Left ventricle myocardium inferior (tissue), 1 donor: ENCODE data around the gene TPRG1. TPM values are rescaled to one million over a fixed set of nuclear protein-coding genes. Genes with fewer than 3 reads are reported as not detected.

Source experiments
- DNase-seq: peaks from one replicate; pipeline ENCODE4 v3.0.0-alpha.2; 2020
- H3K27ac ChIP-seq: fragments of 200-600 bp; replicated peaks from 2 replicates; pipeline ENCODE4 v1.8.0; 2021
- H3K27me3 ChIP-seq: fragments of 200-600 bp; 2 replicates; pipeline ENCODE4 v1.8.0; 2021; ENCODE audit warnings: low read depth
- H3K36me3 ChIP-seq: fragments of 200-600 bp; 2 replicates; pipeline ENCODE4 v1.8.0; 2021
- H3K4me1 ChIP-seq: fragments of 200-600 bp; 2 replicates; pipeline ENCODE4 v1.8.0; 2021
- H3K4me3 ChIP-seq: fragments of 200-600 bp; 2 replicates; pipeline ENCODE4 v1.8.0; 2021; ENCODE audit warnings: mild to moderate bottlenecking, moderate library complexity
- H3K9me3 ChIP-seq: fragments of 200-600 bp; replicated peaks from 2 replicates; pipeline ENCODE4 v1.8.0; 2021
- intact Hi-C: fragments of 100-400 bp; cut with micrococcal nuclease; formaldehyde crosslinking; loops from one replicate; pipeline ENCODE4 v1.11.0; 2022
- total RNA-seq: library from RNA; stranded (reverse); fragmentation: NEBNext Ultra II Directional; extraction: Animal tissue kit (Norgen Biotek cat#: 25700); gene quantifications from one replicate; pipeline ENCODE4 v1.2.1, GENCODE V29; 2021
- TF ChIP-seq, protein P1 (sequence below): fragments of 200-600 bp; IDR thresholded peaks from 2 replicates; pipeline ENCODE4 v1.8.0; 2021; ENCODE audit warnings: antibody characterized with exemption, mild to moderate bottlenecking, borderline replicate concordance
- donor health status: DM: no; HTN: yes; CAD: no; lungs with severe emphysema.

The TPRG1 gene
- total RNA-seq, 1 donor from 2014 or later: 1.5 TPM

- TF ChIP-seq, protein P1, sequence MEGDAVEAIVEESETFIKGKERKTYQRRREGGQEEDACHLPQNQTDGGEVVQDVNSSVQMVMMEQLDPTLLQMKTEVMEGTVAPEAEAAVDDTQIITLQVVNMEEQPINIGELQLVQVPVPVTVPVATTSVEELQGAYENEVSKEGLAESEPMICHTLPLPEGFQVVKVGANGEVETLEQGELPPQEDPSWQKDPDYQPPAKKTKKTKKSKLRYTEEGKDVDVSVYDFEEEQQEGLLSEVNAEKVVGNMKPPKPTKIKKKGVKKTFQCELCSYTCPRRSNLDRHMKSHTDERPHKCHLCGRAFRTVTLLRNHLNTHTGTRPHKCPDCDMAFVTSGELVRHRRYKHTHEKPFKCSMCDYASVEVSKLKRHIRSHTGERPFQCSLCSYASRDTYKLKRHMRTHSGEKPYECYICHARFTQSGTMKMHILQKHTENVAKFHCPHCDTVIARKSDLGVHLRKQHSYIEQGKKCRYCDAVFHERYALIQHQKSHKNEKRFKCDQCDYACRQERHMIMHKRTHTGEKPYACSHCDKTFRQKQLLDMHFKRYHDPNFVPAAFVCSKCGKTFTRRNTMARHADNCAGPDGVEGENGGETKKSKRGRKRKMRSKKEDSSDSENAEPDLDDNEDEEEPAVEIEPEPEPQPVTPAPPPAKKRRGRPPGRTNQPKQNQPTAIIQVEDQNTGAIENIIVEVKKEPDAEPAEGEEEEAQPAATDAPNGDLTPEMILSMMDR: no peak
- H3K4me1 ChIP-seq: no peaks in the 10 kb centered on the region
- DNase-seq: no peak
- H3K9me3 ChIP-seq: no peaks in the 10 kb centered on the region
- no peak overlapping the region for H3K4me3 ChIP-seq
- no peak overlapping the region for H3K27ac ChIP-seq
- H3K36me3 ChIP-seq: no peaks in the 10 kb centered on the region
- intact Hi-C loops: no loop called here
- no peaks in the 10 kb centered on the region for H3K27me3 ChIP-seq
Observed at GRCh38 chr3:189308608-189309007, 136.8 kb downstream of the TPRG1 start.

GRCh38 chr3:189309400-189309975 lies 137.7 kb downstream of the TPRG1 start:
- no peaks in the 10 kb centered on the region for H3K9me3 ChIP-seq
- no peak for DNase-seq
- H3K27me3 ChIP-seq: no peaks in the 10 kb centered on the region
- no peak overlapping the region for H3K27ac ChIP-seq
- no peaks in the 10 kb centered on the region for H3K4me1 ChIP-seq
- no peak overlapping the region for H3K4me3 ChIP-seq
- intact Hi-C loops: no loop called here
- H3K36me3 ChIP-seq: no peaks in the 10 kb centered on the region
- TF ChIP-seq, protein P1: no peak

DNA sequence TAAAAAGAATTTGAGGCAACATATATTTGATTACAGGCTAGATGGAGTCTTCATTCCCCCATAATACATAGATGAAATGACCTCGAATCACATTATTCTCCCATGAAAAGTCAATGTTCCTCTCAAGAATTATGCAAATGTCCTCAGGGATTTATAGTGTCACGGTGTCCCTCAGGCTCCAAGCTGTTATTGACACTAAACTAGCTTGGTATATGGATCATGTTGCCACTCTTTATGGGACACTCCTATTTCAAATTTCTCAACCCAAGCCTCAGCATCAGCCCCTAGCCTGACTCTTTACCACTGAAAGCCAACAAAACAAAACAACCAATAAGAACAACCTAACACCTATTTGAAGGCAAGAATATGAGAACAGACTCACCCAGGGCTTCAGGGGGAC lies 139.8 kb downstream of the TPRG1 start:
- Histone ChIP-seq H3K27ac (no peak overlapping the region), H3K36me3 (no peaks in the 10 kb centered on the region), H3K27me3 (no peaks in the 10 kb centered on the region), H3K4me1 (no peaks in the 10 kb centered on the region), H3K9me3 (no peaks in the 10 kb centered on the region), H3K4me3 (no peak overlapping the region)
- no peak for DNase-seq
- TF ChIP-seq, protein P1: no peak
- intact Hi-C loops: no loop called here

GRCh38 chr3:189312866-189313265 lies 141.1 kb downstream of the TPRG1 start:
- Histone ChIP-seq H3K27ac (no peak overlapping the region), H3K4me1 (no peaks in the 10 kb centered on the region), H3K36me3 (no peaks in the 10 kb centered on the region), H3K9me3 (no peaks in the 10 kb centered on the region), H3K27me3 (no peaks in the 10 kb centered on the region), H3K4me3 (no peak overlapping the region)
- no peak for DNase-seq
- TF ChIP-seq, protein P1: no peak
- intact Hi-C loops: no loop called here

DNA sequence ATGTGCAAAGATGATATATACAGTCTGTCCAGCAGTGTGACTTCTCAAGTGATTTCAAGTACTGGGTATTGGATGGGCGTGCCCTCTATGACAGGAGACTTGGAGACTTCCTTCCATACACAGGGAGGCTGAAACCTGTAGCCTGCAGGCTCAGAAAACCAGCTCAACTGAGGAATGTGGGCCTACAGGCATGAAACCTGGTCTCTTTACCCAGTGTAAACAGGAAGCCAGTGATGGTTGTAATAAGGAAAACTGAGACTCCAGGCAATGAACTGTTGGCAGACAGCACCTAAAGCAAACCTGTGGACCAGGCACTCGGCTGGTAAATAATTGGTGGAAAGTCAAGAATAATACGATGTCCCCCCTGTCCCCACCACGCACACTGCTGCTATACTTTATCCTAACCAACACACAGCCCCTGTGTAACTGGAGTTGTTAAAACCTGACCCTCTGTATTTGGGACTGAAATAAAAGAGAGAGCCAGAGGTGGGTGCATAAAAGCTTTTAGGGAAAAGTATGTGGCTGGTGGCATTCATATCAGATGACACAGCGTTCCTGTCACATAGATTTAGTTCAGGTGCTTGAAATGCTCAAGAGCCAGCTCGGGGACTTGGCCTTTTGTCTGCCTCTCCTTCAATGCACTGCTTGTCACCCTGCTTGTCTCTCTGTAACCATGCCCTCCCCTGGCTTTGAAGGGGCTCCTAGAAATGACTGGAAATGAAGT lies 144.7 kb downstream of the TPRG1 start:
- Histone ChIP-seq H3K4me3 (no peak overlapping the region), H3K36me3 (no peaks in the 10 kb centered on the region), H3K27me3 (no peaks in the 10 kb centered on the region), H3K4me1 (no peaks in the 10 kb centered on the region), H3K9me3 (no peaks in the 10 kb centered on the region), H3K27ac (no peak overlapping the region)
- TF ChIP-seq, protein P1: no peak
- intact Hi-C loops: no loop called here
- no peak for DNase-seq
